ENCODE results near the gene UGT1A1.

UGT1A1 gene

DNA sequence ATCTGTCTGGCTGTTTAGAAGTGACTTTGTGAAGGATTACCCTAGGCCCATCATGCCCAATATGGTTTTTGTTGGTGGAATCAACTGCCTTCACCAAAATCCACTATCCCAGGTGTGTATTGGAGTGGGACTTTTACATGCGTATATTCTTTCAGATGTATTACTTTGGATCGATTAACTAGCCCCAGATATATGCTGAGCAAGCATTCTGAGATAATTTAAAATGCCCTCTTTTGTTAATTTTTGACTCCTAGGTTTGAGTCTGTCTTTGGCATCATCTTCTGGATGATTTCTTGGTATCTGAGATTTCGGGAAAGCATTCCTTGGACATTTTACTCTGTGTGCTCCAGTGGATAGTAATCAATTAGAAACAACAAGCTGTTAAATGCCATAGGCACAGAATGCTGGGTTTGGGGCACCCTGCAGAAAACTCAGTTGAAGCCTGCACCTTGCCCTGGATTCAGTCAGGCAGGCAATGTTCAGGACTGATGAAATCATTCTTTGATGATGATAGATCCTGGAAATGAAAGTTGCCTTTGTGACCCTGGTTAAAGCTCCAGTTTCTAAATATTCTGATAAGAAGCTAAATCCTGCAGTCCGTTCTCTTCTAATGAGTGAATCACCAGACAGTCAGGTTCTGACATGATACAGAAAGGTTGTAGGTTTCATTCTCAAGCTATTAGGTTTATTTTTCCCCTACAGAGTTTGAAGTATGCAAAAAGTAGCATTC lies 1.1 kb downstream of the UGT1A1 start:
- Histone ChIP-seq H3K27ac (no peak overlapping the region), H3K4me3 (no peak overlapping the region)
- TF ChIP-seq, protein P1, sequence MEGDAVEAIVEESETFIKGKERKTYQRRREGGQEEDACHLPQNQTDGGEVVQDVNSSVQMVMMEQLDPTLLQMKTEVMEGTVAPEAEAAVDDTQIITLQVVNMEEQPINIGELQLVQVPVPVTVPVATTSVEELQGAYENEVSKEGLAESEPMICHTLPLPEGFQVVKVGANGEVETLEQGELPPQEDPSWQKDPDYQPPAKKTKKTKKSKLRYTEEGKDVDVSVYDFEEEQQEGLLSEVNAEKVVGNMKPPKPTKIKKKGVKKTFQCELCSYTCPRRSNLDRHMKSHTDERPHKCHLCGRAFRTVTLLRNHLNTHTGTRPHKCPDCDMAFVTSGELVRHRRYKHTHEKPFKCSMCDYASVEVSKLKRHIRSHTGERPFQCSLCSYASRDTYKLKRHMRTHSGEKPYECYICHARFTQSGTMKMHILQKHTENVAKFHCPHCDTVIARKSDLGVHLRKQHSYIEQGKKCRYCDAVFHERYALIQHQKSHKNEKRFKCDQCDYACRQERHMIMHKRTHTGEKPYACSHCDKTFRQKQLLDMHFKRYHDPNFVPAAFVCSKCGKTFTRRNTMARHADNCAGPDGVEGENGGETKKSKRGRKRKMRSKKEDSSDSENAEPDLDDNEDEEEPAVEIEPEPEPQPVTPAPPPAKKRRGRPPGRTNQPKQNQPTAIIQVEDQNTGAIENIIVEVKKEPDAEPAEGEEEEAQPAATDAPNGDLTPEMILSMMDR (IDR thresholded peaks at IDR 0.05) = no peak
- no peak for DNase-seq (ENCODE audit: low spot score)

DNA sequence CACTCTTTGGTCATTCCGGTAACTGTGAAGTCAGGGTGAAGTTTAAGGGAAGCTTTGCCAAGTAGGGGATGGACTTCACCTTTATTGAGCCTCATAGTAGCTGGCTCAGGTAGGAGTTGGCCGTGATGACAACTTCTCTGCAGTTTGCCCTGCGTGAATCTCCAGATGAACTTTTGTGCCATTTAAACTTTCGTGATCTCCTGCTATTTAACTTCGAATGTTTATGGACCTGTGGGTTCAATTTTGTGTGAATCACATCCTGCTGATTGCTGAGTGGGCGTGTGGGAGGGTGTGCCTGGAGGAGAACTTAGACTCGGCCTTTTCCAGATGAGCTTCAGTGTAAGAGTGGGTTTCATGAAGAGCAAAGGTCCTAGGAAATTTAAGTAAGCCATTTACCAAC lies 4.2 kb downstream of the UGT1A1 start:
- TF ChIP-seq, protein P1 (IDR thresholded peaks at IDR 0.05) = no peak
- Histone ChIP-seq H3K4me3 (no peak overlapping the region), H3K27ac (no peak overlapping the region)
- DNase-seq (ENCODE audit: low spot score) = no peak

DNA sequence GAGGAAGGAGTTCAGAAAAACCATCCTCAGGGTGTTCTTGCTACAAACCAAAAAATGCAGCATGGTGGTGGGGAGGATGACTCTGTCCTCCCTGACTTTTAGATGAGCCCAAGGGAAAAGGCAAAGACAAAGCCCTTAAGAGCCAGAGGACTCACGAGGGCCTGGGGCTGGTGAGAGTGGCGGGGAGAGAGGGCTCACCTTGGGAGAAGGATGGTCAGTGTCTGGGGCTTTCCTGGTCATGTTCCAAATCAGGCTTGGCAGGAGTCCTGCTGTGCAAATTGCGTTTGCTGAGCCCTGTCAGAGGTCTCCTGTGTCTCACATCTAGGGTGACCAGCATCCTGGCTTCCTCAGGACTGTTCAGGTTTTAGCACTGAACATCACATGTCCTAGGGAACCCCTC lies 4.7 kb downstream of the UGT1A1 start:
- no peak overlapping the region for H3K27ac ChIP-seq
- no peak overlapping the region for H3K4me3 ChIP-seq
- TF ChIP-seq, protein P1 (IDR thresholded peaks at IDR 0.05) = no peak
- no peak for DNase-seq (ENCODE audit: low spot score)

DNA sequence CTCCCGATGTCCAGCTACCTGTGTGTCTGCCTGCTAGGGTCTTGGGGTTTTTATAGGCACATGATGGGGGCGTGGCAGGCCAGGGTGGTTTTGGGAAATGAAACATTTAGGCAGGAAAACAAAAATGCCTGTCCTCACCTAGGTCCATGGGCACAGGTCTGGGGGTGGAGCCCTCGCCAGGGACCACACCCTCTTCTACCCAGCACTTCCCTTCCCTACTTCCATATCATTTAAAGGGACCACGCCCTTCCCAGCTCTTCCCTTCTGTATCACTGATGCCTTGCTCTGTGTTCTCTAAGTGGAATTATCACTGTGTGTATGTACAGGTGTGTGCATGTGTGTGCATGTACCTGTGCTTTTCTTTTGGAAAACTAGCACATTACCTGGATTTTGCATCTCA lies 6.3 kb downstream of the UGT1A1 start:
- no peak for DNase-seq (ENCODE audit: low spot score)
- TF ChIP-seq, protein P1 (IDR thresholded peaks at IDR 0.05) = no peak
- Histone ChIP-seq H3K4me3 (no peak overlapping the region), H3K27ac (no peak overlapping the region)

DNA sequence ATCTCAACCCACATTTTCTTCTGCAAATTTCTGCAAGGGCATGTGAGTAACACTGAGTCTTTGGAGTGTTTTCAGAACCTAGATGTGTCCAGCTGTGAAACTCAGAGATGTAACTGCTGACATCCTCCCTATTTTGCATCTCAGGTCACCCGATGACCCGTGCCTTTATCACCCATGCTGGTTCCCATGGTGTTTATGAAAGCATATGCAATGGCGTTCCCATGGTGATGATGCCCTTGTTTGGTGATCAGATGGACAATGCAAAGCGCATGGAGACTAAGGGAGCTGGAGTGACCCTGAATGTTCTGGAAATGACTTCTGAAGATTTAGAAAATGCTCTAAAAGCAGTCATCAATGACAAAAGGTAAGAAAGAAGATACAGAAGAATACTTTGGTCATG lies 8.0 kb downstream of the UGT1A1 start:
- TF ChIP-seq, protein P1 (IDR thresholded peaks at IDR 0.05) = no peak
- DNase-seq (ENCODE audit: low spot score) = no peak
- no peak overlapping the region for H3K4me3 ChIP-seq
- no peak overlapping the region for H3K27ac ChIP-seq

DNA sequence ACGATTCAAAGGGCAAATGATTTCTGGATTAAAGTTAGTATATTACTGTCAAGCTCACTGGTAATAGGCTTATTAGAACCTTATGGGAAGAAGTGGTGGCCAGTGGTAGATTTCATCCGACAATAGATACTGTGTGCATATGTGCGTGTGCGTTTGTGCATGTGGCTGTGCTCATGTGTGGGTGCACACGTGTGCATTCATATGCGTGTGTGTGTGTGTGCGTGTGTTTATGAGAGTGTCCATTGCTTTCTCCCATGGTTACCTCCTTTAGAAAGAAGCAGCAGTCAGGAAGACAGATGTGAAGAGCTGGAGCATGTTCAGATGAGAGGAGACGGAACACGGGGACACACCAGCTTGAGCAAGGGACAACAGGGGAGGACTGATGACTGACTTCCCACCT lies 9.2 kb downstream of the UGT1A1 start:
- TF ChIP-seq, protein P1 (IDR thresholded peaks at IDR 0.05) = no peak
- Histone ChIP-seq H3K4me3 (no peak overlapping the region), H3K27ac (no peak overlapping the region)
- no peak for DNase-seq (ENCODE audit: low spot score)

DNA sequence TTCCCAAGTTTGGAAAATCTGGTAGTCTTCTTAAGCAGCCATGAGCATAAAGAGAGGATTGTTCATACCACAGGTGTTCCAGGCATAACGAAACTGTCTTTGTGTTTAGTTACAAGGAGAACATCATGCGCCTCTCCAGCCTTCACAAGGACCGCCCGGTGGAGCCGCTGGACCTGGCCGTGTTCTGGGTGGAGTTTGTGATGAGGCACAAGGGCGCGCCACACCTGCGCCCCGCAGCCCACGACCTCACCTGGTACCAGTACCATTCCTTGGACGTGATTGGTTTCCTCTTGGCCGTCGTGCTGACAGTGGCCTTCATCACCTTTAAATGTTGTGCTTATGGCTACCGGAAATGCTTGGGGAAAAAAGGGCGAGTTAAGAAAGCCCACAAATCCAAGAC lies 12.1 kb downstream of the UGT1A1 start:
- TF ChIP-seq, protein P1 (IDR thresholded peaks at IDR 0.05) = no peak
- DNase-seq (ENCODE audit: low spot score) = no peak
- no peak overlapping the region for H3K27ac ChIP-seq
- no peak overlapping the region for H3K4me3 ChIP-seq
